NK-92 treated with Interleukin-12 subunit alpha and Interleukin-12 subunit beta, amount 100 ng/mL, for 24 hours (cell line): ENCODE results near the gene ARPIN.
"Not testable (repeated sequence)": the region's sequence is repeated elsewhere in the genome, so short reads cannot be mapped to it uniquely, and the experiment has no call there.

Experiments
- DNase-seq: peaks from one replicate; lab custom pipeline; 2025; lab: John Stamatoyannopoulos, UW

Gene ARPIN

DNA sequence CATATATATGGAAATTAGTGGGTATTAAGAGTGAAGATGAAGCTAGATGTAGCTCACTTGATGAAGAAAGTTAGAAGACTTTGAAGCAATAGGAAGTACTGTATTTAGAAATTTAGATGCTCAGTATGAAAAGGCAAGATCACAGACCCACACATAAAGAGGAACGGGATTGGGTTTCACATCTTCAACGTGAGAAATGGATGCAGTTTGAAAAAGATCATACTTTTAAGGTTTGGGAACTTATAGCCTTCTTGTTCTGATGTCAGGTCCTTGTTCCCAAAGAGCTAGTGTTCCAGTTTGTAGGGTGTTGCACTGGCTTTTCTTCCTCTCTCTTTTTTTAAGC, 35.7 kb downstream of the ARPIN start:
- DNase-seq, result no peak

DNA sequence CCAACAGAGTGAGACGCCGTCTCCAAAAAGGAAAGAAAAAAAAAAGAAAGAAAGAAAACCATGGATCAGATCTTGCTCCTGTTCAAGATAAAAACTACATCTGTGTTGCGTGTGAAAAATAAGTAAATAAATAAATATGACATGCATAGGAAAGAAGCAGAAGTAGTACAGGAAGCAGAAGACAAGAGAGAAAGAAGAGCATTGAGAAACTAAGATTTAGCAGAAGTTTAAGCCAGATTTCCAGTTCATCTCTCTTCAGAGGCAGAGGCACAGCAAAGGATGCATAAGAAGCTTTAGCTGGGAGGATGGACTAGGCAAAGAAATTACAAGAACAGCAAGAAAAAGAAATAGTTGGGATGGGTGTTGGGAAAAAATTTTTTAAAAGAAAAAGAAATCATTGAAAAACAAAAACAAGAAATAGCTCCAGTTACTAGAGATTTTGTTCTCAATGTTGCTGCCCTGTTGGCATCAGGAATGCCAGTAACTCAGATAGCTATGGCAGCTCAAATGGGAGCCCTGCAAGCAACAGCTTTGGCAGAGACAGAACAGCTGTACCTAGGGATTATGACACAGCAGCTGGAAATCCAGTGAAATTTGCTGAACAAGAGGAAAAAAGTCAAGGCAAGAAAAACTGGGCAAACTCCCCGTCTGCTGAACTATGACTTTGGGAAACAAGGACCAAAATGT, 36.2 kb downstream of the ARPIN start:
- no peak for DNase-seq

DNA sequence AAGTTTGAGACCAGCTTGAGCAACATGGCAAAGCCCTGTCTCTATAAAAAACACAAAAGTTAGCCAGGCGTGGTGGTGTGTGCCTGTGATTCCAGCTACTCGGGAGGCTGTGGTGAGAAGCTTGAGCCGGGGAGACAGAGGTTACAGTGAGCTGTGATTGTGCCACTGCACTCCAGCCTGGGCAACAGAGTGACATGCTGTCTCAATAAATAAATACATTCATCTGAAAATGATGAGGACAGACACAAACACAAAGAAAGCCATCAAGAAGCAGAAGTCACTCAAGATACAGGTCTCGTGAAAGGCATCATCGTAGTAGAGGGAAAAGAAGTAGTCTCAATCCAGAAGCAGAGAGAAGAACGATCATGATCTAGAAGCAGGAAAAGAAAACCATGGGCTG, 37.0 kb downstream of the ARPIN start:
- DNase-seq, result no peak

DNA sequence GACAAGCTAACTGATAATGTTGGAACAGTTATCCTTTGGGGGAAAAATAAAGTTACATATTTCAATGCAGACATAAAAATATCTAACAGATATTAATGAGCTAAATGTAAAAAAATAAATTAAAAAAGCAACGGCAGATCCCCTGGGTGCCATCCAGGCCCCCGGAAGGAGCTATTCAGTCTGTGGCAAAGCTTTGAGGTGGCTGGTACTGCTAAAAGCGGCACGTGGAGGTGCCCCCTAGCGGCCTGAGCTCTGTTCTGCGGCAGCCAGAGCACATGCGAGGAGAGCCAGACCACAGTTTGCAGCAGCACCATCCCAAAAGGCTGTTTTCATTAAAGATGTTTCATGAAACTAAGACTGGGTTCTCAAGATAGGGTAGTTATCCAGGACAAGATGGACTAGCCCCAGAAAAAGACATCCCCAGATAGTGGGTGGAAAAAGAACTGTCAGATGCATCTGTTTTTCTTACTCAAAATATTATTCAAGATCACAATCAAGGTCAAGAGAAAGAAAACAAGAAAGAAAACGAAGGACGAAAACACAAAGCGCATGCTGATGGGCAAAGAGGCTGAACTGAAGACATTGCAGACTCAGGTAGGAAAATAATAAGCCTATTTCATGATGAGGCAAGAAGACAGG, 37.7 kb downstream of the ARPIN start:
- DNase-seq, result peak; percentile 65

DNA sequence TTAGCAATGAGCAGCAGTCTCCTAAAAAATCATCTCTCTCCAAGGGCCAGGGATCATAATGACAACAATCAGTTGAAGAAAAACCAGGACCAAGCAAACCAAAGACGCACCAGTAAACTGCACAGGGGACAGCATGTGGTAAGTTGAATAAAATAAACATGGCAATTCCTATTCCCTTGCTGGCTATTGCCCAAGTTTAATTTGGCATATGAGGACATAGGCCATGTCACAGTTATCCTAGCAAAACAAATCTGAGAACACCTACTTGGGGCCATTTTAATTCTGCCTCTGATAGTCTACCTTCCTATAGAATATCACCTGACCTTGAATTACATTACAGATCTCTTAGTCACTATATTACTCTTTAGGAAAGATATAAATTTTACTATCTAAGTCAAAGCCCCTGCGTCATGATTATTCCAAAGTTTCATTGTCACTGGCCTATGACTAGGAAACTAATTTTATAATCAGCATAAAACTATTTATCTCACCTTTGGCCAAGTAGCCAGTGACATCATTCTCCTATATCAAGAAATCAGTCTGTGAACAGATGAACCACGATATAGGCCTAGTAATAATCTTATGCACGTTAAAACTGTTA, 42.0 kb downstream of the ARPIN start:
- DNase-seq, result no peak

DNA sequence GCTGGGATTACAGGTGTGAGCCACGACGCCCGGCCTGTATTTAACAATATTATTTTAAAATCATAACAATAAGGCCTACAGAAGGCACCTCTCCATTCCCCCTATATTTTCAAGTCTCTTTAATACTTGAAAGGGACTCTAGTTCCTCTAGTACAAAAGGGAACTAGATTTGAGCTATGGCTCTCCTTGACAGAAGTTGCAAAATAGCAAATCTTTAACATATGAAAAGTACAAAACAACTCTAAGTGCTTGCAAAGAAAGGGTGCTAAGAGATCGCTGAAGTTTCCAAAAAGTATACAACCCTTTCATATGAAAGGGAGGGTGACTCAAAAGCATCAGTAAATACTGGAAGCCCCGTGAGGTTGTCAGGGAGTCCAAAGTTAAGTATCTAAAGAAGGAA, 42.7 kb downstream of the ARPIN start:
- DNase-seq, result no peak

DNA sequence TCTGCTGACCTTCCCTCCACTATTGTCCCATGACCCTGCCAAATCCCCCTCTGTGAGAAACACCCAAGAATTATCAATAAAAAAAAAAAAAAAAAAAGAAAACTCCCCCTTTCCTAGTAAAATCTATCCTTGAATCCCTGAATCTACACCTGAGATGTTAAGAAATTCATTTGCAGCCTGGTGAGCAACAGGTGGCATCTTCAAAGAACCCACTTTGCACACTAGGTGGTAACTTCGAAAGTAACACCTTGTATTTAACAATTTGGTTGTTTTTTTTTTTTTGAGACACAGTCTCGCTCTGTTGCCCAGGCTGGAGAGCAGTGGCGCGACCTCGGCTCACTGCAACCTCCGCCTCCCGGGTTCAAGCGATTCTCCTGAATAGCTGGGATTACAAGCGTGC, 43.3 kb downstream of the ARPIN start:
- DNase-seq, result not testable (repeated sequence)

DNA sequence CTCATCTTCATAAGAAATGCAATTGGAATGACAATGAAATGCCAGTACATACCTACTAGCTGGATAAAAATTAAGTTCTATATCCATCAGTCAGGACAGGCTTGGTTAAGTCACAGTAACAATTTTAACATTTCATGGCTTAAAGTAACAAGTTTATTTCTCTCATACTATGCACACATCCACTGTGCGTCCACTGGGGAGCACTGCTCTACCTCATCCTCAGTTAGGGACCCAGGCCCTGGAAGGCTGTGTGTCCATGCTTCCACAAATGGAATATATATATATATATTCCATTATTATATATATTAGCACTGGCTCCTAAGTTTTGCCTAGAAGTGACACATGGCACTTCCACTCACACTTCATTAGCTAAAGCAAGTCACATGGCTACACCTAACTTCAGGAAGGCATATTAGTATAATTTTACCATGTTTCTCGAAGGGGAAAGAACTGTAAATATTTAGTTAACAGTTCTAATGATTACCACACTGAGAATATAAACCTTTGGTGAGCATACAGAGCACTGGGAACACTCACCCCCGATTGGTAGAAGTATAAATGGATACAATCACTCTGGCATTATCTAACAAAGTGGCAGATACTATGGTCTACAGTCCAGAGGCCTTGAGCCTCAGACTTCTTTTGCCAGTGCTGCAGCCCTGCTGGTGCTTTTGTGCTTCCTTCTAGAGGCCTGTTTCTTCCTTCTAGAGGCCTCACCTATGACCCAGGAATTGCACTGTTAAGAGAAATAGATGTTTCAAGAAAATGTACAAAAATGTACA, 47.6 kb downstream of the ARPIN start:
- no peak for DNase-seq

DNA sequence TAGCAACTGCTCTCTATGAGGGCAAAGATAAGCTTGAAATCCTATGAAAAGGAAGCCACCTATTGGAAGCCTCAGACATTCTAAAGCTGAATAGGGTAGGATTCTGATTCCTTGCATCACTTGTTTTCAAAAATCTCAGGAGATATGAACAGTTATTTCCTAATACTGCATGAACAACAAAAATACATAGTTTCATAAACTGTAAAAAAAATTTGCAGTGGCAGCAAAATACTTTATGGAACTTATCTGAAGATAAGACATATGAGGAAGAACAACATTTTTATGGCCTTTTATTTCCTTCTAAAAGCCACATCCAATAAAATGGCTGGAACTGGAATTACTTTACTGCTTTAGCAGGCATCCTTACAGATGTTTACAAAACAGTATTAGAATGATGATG, 48.8 kb downstream of the ARPIN start:
- no peak for DNase-seq

DNA sequence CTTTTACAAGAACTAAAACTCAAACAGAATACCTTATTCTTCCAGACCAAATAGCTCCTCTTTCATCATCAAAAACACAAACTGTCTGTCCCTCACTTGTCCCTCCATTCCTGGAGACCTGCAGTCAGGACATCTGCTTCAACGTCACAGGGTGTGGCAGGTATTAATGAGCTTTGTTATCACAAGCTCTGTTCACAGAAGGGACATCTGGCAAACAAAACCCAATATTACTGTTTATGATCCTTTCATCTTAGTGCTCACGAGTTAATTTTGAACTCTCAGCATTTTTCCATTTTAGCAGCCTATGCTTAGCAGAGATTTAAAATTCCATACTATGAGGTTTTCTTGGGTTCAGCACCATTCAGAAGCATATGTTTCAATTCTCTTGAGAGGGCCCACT, 51.9 kb downstream of the ARPIN start:
- no peak for DNase-seq

DNA sequence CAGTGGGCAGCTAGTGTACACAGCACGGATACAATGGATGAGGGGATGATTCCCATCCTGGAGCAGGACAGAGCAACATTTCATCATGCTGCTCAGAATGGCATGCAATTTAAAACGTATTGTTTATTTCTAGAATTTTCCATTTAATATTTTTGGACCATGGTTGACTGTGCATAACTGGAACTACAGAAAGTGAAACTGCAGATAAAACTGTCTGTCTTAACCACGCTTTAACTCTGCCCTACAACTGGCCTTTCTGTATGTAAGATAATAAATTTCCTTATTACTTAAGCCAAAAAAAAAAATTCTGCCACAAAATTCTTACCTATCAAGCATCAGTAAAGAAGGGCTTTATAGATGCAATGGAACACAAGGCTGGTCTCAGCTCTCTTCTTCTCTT, 52.3 kb downstream of the ARPIN start:
- DNase-seq, result no peak

DNA sequence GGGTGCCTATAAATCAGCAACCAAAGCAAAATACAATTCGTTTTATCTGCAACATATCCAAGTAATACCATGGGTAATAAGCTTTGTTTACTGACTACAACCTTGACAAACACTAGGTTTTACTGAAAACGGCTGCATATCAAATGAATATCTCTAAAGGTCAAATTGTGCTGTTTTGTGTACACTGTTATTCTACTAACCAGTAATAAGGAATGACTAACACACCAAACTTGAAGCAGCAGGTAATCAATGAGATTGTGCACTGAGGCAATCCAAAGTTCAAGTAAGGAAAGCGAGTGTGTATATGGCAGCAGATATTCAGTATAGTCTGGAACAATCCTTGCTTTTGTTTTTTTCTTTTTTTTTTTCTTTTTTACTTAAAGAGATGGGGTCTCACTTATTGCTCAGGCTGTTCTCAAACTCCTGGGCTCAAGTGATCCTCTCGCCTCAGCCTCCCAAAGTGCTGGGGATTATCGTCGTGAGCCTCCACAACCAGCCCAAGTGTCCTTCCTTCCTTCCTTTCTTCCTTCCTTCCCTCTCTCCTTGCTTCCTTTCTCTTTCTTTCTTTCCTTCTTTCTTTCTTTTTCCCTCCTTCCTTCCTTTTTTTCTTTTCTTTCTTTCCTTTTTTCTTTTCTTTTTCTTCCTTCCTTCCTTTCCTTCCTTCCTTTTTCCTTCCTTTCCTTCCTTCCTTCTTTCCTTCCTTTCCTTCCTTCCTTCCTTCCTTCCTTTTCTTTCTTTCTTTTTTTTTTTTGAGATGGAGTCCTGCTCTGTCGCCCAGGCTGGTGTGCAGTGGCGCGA, 53.9 kb downstream of the ARPIN start:
- no peak for DNase-seq

DNA sequence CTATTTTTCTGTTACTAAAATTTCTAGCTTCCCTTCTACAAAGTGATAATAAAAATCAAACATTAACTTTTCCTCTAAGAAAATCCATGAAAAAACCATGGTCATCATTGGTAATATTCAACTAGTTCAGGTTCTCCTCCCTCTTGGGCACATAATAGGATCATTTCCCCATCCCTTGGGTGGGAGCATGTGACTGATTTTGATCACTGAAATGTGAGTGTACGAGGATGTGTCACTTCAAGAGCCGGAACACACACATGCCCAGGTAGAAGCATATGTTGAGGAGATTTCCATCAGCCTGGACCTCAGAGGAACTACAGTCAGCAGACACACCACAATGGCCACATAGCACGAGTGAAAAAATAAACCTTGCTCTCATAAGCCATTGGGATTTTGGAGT, 55.1 kb downstream of the ARPIN start:
- DNase-seq, result no peak

DNA sequence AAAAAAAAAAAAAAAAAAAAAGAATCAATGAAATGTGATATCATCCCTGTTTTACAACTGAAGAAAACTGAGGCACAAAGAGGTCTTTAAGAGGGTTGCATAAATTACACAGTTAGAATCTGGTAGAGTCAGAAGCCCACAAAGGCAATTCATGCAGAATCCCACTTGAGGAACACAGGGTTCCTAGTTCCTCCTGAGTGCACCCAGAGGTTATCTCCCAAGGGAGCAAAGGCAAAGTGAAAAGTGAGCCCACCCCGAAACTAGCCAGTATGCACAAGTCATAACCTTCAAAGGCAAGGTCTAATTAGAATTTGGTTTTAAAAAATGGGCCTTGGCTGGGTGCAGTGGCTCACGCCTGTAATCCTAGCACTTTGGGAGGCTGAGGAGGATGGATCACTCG, 56.8 kb downstream of the ARPIN start:
- DNase-seq, result no peak

DNA sequence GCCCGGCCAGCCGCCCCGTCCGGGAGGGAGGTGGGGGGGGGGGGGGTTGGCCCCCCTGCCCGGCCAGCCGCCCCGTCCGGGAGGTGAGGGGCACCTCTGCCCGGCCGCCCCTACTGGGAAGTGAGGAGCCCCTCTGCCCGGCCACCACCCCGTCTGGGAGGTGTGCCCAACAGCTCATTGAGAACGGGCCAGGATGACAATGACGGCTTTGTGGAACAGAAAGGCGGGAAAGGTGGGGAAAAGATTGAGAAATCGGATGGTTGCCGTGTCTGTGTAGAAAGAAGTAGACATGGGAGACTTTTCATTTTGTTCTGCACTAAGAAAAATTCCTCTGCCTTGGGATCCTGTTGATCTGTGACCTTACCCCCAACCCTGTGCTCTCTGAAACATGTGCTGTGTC, 57.9 kb downstream of the ARPIN start:
- DNase-seq, result not testable (repeated sequence)

DNA sequence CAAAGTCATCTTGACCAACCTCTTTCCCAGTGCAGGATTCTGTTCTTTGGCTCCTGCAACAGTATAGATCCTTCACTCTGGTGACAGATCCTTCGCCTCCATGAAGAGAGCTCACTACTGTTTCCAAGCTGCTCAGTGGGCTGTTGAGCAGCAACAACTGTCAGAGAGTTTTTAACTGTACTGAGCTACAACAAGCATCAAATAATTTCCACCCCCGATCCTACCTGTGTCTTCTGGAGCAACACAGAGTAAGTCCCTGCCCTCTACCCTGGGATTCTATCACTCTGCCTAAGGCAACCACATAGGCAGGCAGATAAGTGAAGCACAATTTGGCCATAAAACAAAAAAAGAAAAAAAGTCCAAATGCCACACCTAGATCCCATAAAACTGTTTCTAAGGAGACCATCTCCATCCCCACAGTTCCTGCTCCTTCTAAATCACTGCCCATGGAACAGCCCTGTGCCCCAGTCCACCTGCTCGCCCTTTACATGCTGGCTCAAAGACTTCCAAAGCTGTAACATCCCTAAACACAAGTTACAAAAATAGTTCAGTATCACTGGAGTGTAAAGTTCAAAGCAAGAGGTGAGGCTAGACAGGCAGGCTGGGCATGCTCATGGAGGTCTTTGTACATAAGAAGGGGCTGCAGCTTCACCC, 60.3 kb downstream of the ARPIN start:
- no peak for DNase-seq

DNA sequence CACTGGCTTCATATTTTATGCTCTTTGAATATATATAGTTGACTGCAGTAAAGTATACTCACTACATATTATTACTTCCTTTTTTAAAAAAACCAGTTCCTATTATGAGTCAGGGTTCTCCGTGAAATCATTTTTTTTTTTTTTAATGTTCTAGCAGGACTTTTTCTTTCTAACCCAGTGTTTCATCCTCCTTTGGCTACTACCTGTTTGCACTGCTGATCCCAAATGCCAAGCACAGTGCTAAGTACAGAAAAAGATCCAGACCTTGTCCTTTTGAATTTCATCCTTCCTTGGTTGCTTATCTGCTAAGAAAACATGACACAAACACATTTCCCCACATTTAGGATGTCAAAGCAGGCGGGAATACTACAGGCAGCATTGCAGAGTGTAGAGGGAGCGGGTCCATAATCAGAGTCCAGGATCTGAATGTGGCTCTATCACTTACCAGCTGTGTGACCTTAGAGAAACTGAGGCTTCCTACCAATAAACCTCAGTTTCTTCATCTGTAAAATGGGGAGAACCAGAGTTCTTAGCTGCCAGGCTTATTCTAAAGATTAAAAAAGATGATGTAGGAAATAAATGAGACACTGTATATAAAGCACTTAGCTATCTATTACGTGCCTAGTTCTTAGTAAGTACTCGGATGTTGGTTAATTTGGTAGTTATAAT, 60.9 kb downstream of the ARPIN start:
- no peak for DNase-seq

DNA sequence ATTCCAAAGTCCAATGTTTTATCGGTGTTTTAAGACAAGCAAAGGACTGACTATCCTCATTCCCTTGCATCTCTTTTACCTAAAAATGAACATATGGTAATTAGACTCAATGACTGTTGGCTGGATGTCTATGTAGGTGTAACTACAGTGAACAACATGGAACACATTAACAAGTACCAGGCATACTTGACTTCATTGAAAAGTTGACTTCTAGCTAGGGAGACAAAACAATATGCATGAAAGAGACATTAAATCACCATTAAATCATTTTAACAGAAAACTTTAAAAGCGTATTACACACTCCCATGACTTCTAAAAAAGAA, 63.8 kb downstream of the ARPIN start:
- no peak for DNase-seq

DNA sequence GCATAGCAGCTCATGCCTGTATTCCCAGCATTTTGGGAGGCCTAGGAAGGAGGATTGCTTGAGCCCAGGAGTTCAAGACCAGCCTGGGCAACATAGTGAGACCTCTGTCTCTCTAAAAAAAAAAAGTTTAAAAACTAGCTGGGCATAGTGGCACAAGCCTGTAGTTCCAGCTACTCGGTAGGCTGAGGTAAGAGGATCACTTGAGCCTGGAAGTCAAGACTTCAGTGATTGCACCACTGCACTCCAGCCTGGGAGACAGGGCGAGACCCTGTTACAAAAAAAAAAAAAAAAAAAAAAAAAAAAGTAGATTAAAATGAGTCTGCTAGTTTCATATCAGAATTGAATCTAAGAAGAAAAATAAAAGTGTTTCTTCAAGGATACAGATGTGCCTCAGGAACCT, 65.7 kb downstream of the ARPIN start:
- no peak for DNase-seq

DNA sequence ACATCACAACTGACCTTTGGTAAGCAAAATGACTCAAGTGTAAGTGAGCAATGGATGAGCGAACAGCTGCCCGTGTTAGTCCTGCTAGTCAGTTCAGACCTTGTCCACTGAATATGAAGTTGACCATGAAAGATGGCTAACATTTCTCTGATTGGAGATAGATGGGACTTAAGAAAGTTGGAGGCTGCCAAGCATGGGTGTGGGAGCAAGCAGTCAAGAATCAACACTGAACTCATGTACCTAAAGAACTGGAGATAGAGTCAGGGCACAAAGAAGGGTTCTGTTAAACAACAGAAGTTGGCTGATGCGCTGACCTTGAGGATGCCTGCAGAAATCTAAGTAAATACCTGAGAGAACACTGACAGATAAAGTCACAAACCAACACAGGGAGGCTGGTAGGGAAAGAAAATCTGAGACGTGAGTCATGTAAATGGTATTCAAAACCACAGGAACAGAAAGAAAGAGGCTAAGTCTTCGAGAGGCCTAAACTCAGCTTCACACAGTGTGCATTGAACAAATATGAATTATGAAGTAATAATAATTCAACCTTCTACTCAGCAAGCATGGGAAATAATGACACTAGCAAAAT, 67.4 kb downstream of the ARPIN start:
- no peak for DNase-seq
